ENCODE data around the gene CREB3L2. TPM values are rescaled to one million over a fixed set of nuclear protein-coding genes. Genes with fewer than 3 reads are reported as not detected.

Gene CREB3L2
- total and polyA plus RNA-seq, 3 experiments from 2014 or later: 12.5 to 25.0 (median 23.9) TPM

DNA sequence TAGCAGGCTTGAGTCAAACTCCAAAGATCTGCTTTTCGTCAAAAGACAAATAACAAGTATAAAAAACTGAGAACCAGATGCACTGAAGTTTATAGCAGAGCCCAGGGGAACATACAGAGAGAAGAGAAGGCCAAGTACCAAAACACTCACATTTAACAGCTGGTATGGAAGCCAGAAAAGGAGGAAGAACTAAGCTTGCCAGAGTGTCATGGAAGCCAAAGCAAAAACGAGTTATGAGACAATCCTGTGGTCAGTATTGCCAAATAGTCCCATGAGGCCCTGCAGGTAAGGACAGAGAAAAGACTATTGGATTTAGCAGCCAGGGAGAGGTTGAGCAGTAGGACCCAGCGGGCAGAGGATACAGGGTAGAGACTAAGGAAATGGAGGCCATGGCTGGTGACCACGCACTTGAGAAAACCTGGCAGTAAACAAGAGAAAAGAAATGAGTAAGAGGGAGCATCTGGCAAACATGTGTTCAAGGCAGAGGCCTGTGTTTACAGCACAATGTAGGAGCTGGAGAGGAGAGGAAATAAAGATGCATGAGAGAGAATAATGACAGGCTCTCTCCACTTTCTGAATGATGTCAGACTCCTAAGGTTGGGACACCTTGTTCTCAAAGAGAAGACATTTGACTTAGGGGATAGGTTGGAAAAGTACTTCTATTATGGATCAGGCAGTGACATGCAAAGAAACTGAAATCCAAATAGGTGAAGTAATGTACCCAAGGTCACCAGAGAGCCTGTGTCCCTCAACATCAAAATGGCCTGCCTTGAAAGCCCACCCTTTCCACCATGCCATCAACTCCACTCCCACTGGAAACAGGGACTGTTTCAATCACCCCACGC, 9.1 kb downstream of the CREB3L2 start:
- no peaks in the 10 kb centered on the region for H3K36me3 ChIP-seq (ENCODE audit: insufficient read depth, low read length)
- Mint-ChIP-seq H3K27me3 (peaks cover 0 to 2% of the 10 kb centered on the region in 2 donors), H3K27ac (peak overlapping the region in 6 of 8 donors; percentile 16 to 88 (median 56)), H3K9me3 (no peaks in the 10 kb centered on the region), H3K4me1 (peaks cover 39 to 46% (median 39%) of the 10 kb centered on the region in 3 donors), H3K4me3 (peak overlapping the region in 5 of 7 donors; percentile 19 to 74 (median 57)), H3K36me3 (peaks cover 0 to 2% (median 2%) of the 10 kb centered on the region in 3 donors)
- H3K27me3 ChIP-seq (ENCODE audit: insufficient read depth, low read length, poor library complexity, severe bottlenecking): no peaks in the 10 kb centered on the region
- POLR2A ChIA-PET: interaction anchor here (1.5 kb wide), 1 partner anchor 9 kb away, joined by 5 read pairs; the partner anchor contains the start of gene CREB3L2
- peaks cover 28% of the 10 kb centered on the region for H3K4me1 ChIP-seq (ENCODE audit: insufficient read depth, low read length)
- DNase-seq: no peak
- H3K27ac ChIP-seq (ENCODE audit: low read depth, low read length): peak overlapping the region; percentile 55
- no peak overlapping the region for H3K4me3 ChIP-seq (ENCODE audit: low read length)
- no peaks in the 10 kb centered on the region for H3K9me3 ChIP-seq (ENCODE audit: low read length)
- CTCF ChIA-PET: interaction anchor here (0.8 to 3.7 kb wide), 3 partner anchors 9 to 89 kb away, joined by 3 to 21 read pairs (median 4); partner anchors contain the start of gene CREB3L2

DNA sequence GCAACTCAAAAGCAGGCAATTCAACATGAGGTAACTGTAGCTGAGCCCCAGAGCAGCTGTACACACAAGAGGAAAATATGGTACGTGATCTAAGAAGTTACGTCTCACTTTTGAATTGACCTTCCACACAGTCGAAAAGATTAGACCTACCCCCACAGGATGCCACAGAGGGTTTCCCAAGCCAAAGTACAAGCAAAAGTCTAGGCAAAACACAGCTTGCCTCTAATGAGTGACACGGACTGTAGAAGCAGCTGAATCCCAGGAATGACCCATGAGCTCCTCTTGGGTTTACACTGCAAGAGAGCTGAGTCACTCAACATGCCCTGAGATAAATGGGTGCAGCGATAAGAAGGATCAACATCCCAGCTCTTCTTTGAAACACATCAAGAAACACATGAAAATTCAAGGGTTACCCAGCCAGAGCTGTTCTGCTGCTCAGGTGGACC, 9.8 kb downstream of the CREB3L2 start:
- H3K36me3 Mint-ChIP-seq: peaks cover 0 to 2% (median 2%) of the 10 kb centered on the region in 3 donors
- POLR2A ChIA-PET: interaction anchor here (1.5 kb wide), 1 partner anchor 10 kb away, joined by 5 read pairs; the partner anchor contains the start of gene CREB3L2

DNA sequence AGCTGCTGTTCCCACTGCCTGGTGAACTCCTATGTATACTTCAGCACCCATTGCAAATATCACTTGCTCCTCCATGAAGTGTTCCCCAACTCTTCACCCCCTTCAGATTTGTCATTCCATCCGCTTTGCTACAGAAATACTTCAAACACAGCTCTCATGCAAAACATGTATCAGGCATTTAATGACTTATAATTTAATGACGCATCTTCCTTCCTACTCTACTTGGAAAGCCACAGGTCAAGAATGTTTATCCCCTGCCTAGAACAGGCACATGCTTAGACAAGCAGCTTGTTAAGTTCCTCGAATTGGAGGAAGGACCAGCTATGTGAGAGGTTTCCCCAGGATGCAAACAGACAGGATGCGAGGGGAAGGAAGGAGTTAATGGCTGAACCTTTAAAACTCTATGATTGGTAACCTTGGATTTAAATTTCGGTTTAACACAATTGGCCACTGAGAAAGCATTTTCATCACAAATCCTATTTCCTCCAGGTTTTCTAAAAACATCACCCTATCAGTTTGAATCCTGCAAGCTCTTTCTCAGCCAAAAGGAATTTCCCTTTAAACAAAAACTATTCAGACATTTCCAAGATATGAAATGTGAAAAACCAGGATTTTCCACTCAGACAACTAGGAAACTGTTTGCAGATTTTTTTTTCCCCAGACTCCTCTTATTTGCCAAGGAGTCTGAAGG, 11.5 kb downstream of the CREB3L2 start:
- CTCF ChIA-PET: interaction anchor here (1.1 to 1.3 kb wide), 2 partner anchors 11 to 88 kb away, joined by 3 to 4 read pairs; partner anchors contain the start of gene CREB3L2
- no peak for DNase-seq
- Mint-ChIP-seq H3K4me3 (no peak overlapping the region), H3K4me1 (peaks cover 27 to 39% (median 29%) of the 10 kb centered on the region in 3 donors), H3K27me3 (peaks cover 0 to 2% of the 10 kb centered on the region in 2 donors), H3K36me3 (peaks cover 0 to 2% (median 0%) of the 10 kb centered on the region in 3 donors), H3K9me3 (no peaks in the 10 kb centered on the region), H3K27ac (no peak overlapping the region)
- Histone ChIP-seq H3K4me1 (ENCODE audit: insufficient read depth, low read length) (peaks cover 17% of the 10 kb centered on the region), H3K9me3 (ENCODE audit: low read length) (no peaks in the 10 kb centered on the region), H3K4me3 (ENCODE audit: low read length) (no peak overlapping the region), H3K27ac (ENCODE audit: low read depth, low read length) (no peak overlapping the region), H3K36me3 (ENCODE audit: insufficient read depth, low read length) (no peaks in the 10 kb centered on the region), H3K27me3 (ENCODE audit: insufficient read depth, low read length, poor library complexity, severe bottlenecking) (no peaks in the 10 kb centered on the region)
- POLR2A ChIA-PET: interaction anchor here (0.5 kb wide), 1 partner anchor 12 kb away, joined by 6 read pairs; no protein-coding TSS in a partner anchor

More for the DNA sequence above, 9.8 kb downstream of the CREB3L2 start:
- Mint-ChIP-seq H3K4me1 (peaks cover 38 to 45% (median 41%) of the 10 kb centered on the region in 3 donors), H3K4me3 (peak overlapping the region in 3 of 7 donors; percentile 10 to 57 (median 19)), H3K9me3 (no peaks in the 10 kb centered on the region), H3K27me3 (peaks cover 0 to 2% of the 10 kb centered on the region in 2 donors), H3K27ac (peak overlapping the region in 1 of 8 donors; percentile 88)
- no peaks in the 10 kb centered on the region for H3K27me3 ChIP-seq (ENCODE audit: insufficient read depth, low read length, poor library complexity, severe bottlenecking)
- H3K27ac ChIP-seq (ENCODE audit: low read depth, low read length): peak overlapping the region; percentile 55
- no peaks in the 10 kb centered on the region for H3K9me3 ChIP-seq (ENCODE audit: low read length)
- no peak overlapping the region for H3K4me3 ChIP-seq (ENCODE audit: low read length)
- no peaks in the 10 kb centered on the region for H3K36me3 ChIP-seq (ENCODE audit: insufficient read depth, low read length)
- peaks cover 29% of the 10 kb centered on the region for H3K4me1 ChIP-seq (ENCODE audit: insufficient read depth, low read length)
- CTCF ChIA-PET: interaction anchor here (0.8 to 3.7 kb wide), 4 partner anchors 10 to 89 kb away, joined by 3 to 21 read pairs (median 4); partner anchors contain the start of gene CREB3L2
- no peak for DNase-seq

DNA sequence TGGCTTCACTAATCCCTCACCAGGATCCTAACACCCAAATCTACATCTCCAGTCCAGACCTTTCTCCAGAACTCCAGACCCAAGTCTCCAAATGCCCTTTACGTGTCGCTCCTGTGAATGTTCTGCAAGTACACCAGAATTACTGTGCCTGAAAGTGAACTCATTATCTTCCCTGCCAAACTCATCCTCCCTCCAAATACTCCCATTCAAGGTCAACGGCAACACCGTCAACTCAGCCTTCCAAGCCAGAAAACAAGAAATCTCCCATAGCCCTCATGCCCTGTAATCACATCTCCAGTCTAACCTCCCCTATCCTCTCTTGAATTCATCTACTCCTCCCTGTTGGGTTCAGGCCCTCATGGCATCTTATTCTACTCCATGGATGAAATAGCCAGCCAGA, 12.3 kb downstream of the CREB3L2 start:
- ChIA-PET CTCF (no interaction called here), POLR2A (no interaction called here)
- no peak for DNase-seq
- no peaks in the 10 kb centered on the region for H3K9me3 Mint-ChIP-seq
- H3K4me1 ChIP-seq (ENCODE audit: insufficient read depth, low read length): peaks cover 17% of the 10 kb centered on the region
- no peak overlapping the region for H3K4me3 Mint-ChIP-seq
- H3K27me3 ChIP-seq (ENCODE audit: insufficient read depth, low read length, poor library complexity, severe bottlenecking): no peaks in the 10 kb centered on the region
- H3K27ac Mint-ChIP-seq: no peak overlapping the region
- no peak overlapping the region for H3K27ac ChIP-seq (ENCODE audit: low read depth, low read length)
- H3K4me1 Mint-ChIP-seq: peaks cover 31 to 34% (median 34%) of the 10 kb centered on the region in 3 donors
- peaks cover 0 to 2% of the 10 kb centered on the region in 2 donors for H3K27me3 Mint-ChIP-seq
- H3K9me3 ChIP-seq (ENCODE audit: low read length): no peaks in the 10 kb centered on the region
- H3K4me3 ChIP-seq (ENCODE audit: low read length): no peak overlapping the region
- H3K36me3 Mint-ChIP-seq: peaks cover 4 to 7% (median 6%) of the 10 kb centered on the region in 3 donors
- no peaks in the 10 kb centered on the region for H3K36me3 ChIP-seq (ENCODE audit: insufficient read depth, low read length)

DNA sequence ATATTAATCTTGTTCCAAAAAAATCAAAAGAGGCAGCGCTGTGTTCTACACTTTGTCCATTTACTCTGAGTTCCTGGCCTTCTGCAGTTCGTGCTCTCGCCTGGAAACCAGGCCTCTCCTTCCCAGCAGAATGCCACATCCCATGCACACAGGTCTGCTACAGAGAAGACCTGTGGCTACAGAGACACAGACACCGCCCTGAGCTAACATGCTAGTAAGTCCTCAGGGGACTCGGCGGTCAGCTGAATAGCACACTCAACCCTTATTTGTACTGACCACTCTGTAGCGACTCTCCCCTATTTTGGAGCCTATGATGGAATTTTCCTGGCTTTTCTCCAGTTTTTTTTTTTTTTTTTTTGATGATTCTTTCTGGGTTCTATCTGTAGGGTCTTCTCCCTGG, 12.8 kb downstream of the CREB3L2 start:
- Histone ChIP-seq H3K27me3 (ENCODE audit: insufficient read depth, low read length, poor library complexity, severe bottlenecking) (no peaks in the 10 kb centered on the region), H3K9me3 (ENCODE audit: low read length) (no peaks in the 10 kb centered on the region), H3K4me3 (ENCODE audit: low read length) (no peak overlapping the region), H3K36me3 (ENCODE audit: insufficient read depth, low read length) (no peaks in the 10 kb centered on the region), H3K4me1 (ENCODE audit: insufficient read depth, low read length) (peaks cover 17% of the 10 kb centered on the region), H3K27ac (ENCODE audit: low read depth, low read length) (no peak overlapping the region)
- Mint-ChIP-seq H3K4me3 (no peak overlapping the region), H3K4me1 (peaks cover 32 to 34% (median 34%) of the 10 kb centered on the region in 3 donors), H3K27ac (no peak overlapping the region), H3K27me3 (peaks cover 0 to 2% of the 10 kb centered on the region in 2 donors), H3K9me3 (no peaks in the 10 kb centered on the region), H3K36me3 (peaks cover 8 to 12% (median 8%) of the 10 kb centered on the region in 3 donors)
- ChIA-PET POLR2A (no interaction called here), CTCF (no interaction called here)
- DNase-seq: no peak

DNA sequence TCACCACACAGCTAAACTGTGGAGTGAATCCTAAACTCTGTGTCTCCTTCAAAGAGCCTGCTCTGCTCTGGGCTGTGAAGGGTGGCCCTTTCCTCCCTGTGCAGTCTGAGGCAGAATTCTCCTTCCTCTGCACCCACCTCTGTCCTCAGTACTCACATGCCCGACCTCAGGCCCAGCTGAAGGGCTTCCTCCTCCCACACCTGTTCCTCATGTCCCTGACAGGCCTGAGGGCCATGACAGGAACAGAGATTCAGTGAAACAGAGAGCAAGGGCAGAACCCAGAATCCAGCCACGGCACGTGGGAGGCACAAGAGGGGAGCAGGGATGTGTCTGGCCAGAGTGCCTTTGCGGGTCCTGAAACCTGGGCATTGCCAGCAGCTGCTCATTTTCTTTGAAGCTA, 13.9 kb downstream of the CREB3L2 start:
- H3K4me1 ChIP-seq (ENCODE audit: insufficient read depth, low read length): peaks cover 12% of the 10 kb centered on the region
- CTCF ChIA-PET: interaction anchor here (1.8 to 2.1 kb wide), 2 partner anchors 21 to 84 kb away, joined by 4 to 6 read pairs; no protein-coding TSS in a partner anchor
- Mint-ChIP-seq H3K4me3 (no peak overlapping the region), H3K9me3 (peaks cover 0 to 2% (median 0%) of the 10 kb centered on the region in 5 donors), H3K4me1 (peaks cover 22 to 27% (median 23%) of the 10 kb centered on the region in 3 donors), H3K27ac (peak overlapping the region in 1 of 8 donors; percentile 14), H3K36me3 (peaks cover 12 to 13% (median 13%) of the 10 kb centered on the region in 3 donors), H3K27me3 (peaks cover 0 to 2% of the 10 kb centered on the region in 2 donors)
- no peaks in the 10 kb centered on the region for H3K27me3 ChIP-seq (ENCODE audit: insufficient read depth, low read length, poor library complexity, severe bottlenecking)
- POLR2A ChIA-PET: no interaction called here
- H3K27ac ChIP-seq (ENCODE audit: low read depth, low read length): no peak overlapping the region
- H3K9me3 ChIP-seq (ENCODE audit: low read length): no peaks in the 10 kb centered on the region
- no peak for DNase-seq
- no peaks in the 10 kb centered on the region for H3K36me3 ChIP-seq (ENCODE audit: insufficient read depth, low read length)
- no peak overlapping the region for H3K4me3 ChIP-seq (ENCODE audit: low read length)

DNA sequence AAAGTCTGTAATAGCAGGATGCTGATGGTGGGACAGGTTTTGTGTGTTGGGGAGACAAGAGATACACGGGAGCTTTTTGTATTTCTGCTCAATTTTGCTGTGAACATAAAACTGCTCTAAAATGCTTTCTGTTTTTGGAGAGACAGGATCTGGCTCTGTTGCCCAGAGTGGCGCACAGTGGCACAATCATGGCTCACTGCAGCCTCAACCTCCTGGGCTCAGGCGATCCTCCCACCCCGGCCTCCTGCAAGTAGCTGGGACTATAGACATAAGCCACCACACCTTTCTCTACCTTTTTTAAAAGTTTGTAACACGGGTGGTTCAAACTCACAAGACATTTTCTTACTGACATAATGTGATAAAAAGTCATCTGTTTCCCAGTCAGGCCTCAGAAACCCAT, 14.3 kb downstream of the CREB3L2 start:
- Mint-ChIP-seq H3K4me1 (peaks cover 18 to 26% (median 23%) of the 10 kb centered on the region in 3 donors), H3K36me3 (peaks cover 15 to 17% (median 16%) of the 10 kb centered on the region in 3 donors), H3K4me3 (no peak overlapping the region), H3K9me3 (peaks cover 0 to 6% (median 4%) of the 10 kb centered on the region in 5 donors), H3K27me3 (peaks cover 0 to 2% of the 10 kb centered on the region in 2 donors), H3K27ac (no peak overlapping the region)
- ChIA-PET POLR2A (no interaction called here), CTCF (interaction anchor here (1.8 to 2.1 kb wide), 2 partner anchors 21 to 84 kb away, joined by 4 to 6 read pairs; no protein-coding TSS in a partner anchor)
- DNase-seq: no peak
- H3K4me1 ChIP-seq (ENCODE audit: insufficient read depth, low read length): peaks cover 8% of the 10 kb centered on the region
- no peaks in the 10 kb centered on the region for H3K9me3 ChIP-seq (ENCODE audit: low read length)
- H3K27ac ChIP-seq (ENCODE audit: low read depth, low read length): no peak overlapping the region
- H3K27me3 ChIP-seq (ENCODE audit: insufficient read depth, low read length, poor library complexity, severe bottlenecking): no peaks in the 10 kb centered on the region
- H3K4me3 ChIP-seq (ENCODE audit: low read length): no peak overlapping the region
- H3K36me3 ChIP-seq (ENCODE audit: insufficient read depth, low read length): no peaks in the 10 kb centered on the region

Data from CD8-positive, alpha-beta memory T cell (primary cell).